ENCODE measurements around the gene PTK7.

GRCh38 chr6:43199912-43200311, 123.8 kb downstream of the PTK7 start:
- TF ChIP-seq CTCF (IDR thresholded peaks at IDR 0.05; ENCODE audit: low read depth, low read length) (no peak), EZH2phosphoT487 (IDR thresholded peaks at IDR 0.05; ENCODE audit: low read depth) (no peak)
